Mammary epithelial cell (primary cell): Measurements from ENCODE around the gene ATAD3C.
A peak's percentile ranks its signal among the peaks of the same experiment; 100 is the strongest.

Experiments used
- EZH2 ChIP-seq: IDR thresholded peaks from 2 replicates; pipeline ENCODE4 v1.6.1; 2012; ENCODE audit warnings: low read length, inconsistent platforms, borderline replicate concordance
- TF ChIP-seq, protein P1 (sequence below), 2 donors: IDR thresholded peaks in 1 of 2; conservative IDR thresholded peaks in 1 of 2; 2 replicates each; pipeline ENCODE4 v1.5.1; 2011 to 2012; ENCODE audit warnings: inconsistent platforms in 2 of 2, low read length in 2 of 2, mild to moderate bottlenecking in 2 of 2, control low read depth in 1 of 2, low read depth in 1 of 2; ENCODE audit not compliant: insufficient read depth in 1 of 2; ENCODE audit errors: extremely low read depth in 1 of 2

GRCh38 chr1:1441002-1441888 is 8.2 kb upstream of the ATAD3C start:
- TF ChIP-seq, protein P1, sequence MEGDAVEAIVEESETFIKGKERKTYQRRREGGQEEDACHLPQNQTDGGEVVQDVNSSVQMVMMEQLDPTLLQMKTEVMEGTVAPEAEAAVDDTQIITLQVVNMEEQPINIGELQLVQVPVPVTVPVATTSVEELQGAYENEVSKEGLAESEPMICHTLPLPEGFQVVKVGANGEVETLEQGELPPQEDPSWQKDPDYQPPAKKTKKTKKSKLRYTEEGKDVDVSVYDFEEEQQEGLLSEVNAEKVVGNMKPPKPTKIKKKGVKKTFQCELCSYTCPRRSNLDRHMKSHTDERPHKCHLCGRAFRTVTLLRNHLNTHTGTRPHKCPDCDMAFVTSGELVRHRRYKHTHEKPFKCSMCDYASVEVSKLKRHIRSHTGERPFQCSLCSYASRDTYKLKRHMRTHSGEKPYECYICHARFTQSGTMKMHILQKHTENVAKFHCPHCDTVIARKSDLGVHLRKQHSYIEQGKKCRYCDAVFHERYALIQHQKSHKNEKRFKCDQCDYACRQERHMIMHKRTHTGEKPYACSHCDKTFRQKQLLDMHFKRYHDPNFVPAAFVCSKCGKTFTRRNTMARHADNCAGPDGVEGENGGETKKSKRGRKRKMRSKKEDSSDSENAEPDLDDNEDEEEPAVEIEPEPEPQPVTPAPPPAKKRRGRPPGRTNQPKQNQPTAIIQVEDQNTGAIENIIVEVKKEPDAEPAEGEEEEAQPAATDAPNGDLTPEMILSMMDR (conservative IDR thresholded peaks at IDR 0.05 in 1 of 2, IDR thresholded peaks at IDR 0.05 in 1 of 2; ENCODE audit: extremely low read depth in 1 of 2, insufficient read depth in 1 of 2, low read depth in 1 of 2, low read length in 2 of 2) = peak; percentile 81 to 93
- no peak for TF ChIP-seq EZH2
